ENCODE measurements around the gene NAP1L1. TPM values are rescaled to one million over a fixed set of nuclear protein-coding genes. Genes with fewer than 3 reads are reported as not detected.

Gene NAP1L1
- total RNA-seq, 1 experiment from 2014 or later = 711 TPM

DNA sequence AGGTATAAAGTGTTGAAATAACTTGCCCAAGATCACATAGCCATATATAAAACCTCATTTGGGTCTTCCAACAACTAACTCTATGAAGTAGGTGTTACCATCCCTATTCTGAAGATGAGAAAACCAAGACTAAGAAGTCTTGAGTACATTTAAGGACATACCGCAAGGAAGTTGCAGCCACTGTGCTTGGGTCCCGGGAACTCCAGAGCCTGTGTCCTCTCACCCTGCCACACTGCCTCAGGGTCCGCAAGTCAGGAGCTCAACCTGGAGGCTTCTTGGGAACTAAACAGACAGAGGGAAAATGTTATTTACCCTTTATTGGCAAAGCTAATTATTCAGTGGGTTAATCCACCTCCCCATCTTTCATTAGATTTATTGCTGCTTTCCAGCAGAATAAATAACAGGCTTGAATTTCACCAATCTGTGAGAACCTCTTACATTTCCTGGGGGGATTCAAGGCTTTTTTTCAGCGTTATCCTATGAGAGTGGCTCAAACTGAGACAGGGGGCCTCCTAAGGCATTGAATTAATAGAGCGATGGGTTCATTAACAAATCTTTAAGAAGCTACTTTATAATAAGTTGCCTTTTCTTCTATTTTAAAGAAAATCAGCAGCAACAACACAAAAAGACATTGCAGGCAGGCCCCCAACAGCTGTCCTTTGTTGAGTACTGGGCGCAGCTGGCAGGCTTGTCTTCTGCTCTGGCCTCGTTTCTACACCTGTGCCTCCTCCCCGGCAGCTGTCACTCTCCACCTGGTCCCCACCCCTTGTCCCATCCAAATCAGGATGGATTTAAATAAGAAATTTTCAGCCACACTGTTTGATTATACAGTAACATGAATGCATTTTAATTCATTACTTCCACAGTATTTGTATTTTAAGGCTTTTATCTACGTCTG, 78.2 kb downstream of the NAP1L1 start:
- Histone ChIP-seq H3K9me3 (peaks cover 8% of the 10 kb centered on the region), H3K36me3 (ENCODE audit: control insufficient read depth, insufficient read depth, low read length) (no peaks in the 10 kb centered on the region), H3K27me3 (replicated peaks; ENCODE audit: control insufficient read depth, insufficient read depth, low read length) (no peaks in the 10 kb centered on the region), H3K4me3 (ENCODE audit: low read depth, low read length) (no peak overlapping the region), H3K4me1 (peaks cover 22% of the 10 kb centered on the region)
- H3K36me3 Mint-ChIP-seq (ENCODE audit: insufficient read depth, unreplicated experiment) = no peaks in the 10 kb centered on the region
- TF ChIP-seq CTCF (IDR thresholded peaks at IDR 0.05; ENCODE audit: insufficient read depth in 1 of 2, low read depth in 1 of 2, low read length in 1 of 2, severe bottlenecking in 1 of 2, unreplicated experiment in 1 of 2) = no peak
- H3K27ac Mint-ChIP-seq (ENCODE audit: unreplicated experiment) = no peak overlapping the region
- ChIA-PET POLR2A (no interaction called here), CTCF (no interaction called here)
- DNase-seq = no peak
- BruUV-seq (replicated peaks) = no TSS peak
- no peaks in the 10 kb centered on the region for H3K27me3 Mint-ChIP-seq (ENCODE audit: insufficient read depth, unreplicated experiment)
- peaks cover 11% of the 10 kb centered on the region for H3K9me3 Mint-ChIP-seq (ENCODE audit: unreplicated experiment)
- intact Hi-C loops (cut with micrococcal nuclease; ENCODE audit: unreplicated experiment) = no loop called here
- peaks cover 24% of the 10 kb centered on the region for H3K4me1 Mint-ChIP-seq (ENCODE audit: low read depth, unreplicated experiment)
- H3K4me3 Mint-ChIP-seq (ENCODE audit: unreplicated experiment) = no peak overlapping the region

DNA sequence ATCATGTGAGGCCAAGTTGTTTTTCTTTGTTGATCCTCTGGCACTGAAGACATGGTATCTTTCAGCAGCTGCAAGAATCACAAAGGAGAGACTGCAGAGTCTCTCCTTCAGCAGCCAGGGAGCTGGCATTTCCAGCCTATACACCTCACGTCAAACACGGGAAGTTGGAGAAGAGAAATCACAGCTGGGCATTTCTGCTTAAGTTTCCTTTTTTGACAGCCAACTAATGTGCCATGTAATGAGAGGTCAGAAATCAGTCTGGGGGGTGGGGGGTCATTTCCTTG, 81.2 kb downstream of the NAP1L1 start:
- H3K4me3 Mint-ChIP-seq (ENCODE audit: unreplicated experiment) = no peak overlapping the region
- BruUV-seq (replicated peaks) = no TSS peak
- Histone ChIP-seq H3K36me3 (ENCODE audit: control insufficient read depth, insufficient read depth, low read length) (no peaks in the 10 kb centered on the region), H3K9me3 (peaks cover 8% of the 10 kb centered on the region), H3K27me3 (replicated peaks; ENCODE audit: control insufficient read depth, insufficient read depth, low read length) (no peaks in the 10 kb centered on the region), H3K4me3 (ENCODE audit: low read depth, low read length) (no peak overlapping the region), H3K4me1 (peaks cover 10% of the 10 kb centered on the region)
- peaks cover 11% of the 10 kb centered on the region for H3K9me3 Mint-ChIP-seq (ENCODE audit: unreplicated experiment)
- no peak overlapping the region for H3K27ac Mint-ChIP-seq (ENCODE audit: unreplicated experiment)
- ChIA-PET POLR2A (no interaction called here), CTCF (interaction anchor here (0.7 kb wide), 1 partner anchor 34 kb away, joined by 3 read pairs; no protein-coding TSS in a partner anchor)
- no peak for DNase-seq
- intact Hi-C loops (cut with micrococcal nuclease; ENCODE audit: unreplicated experiment) = no loop called here
- no peaks in the 10 kb centered on the region for H3K27me3 Mint-ChIP-seq (ENCODE audit: insufficient read depth, unreplicated experiment)
- H3K4me1 Mint-ChIP-seq (ENCODE audit: low read depth, unreplicated experiment) = peaks cover 12% of the 10 kb centered on the region
- TF ChIP-seq CTCF (IDR thresholded peaks at IDR 0.05; ENCODE audit: insufficient read depth in 1 of 2, low read depth in 1 of 2, low read length in 1 of 2, severe bottlenecking in 1 of 2, unreplicated experiment in 1 of 2) = no peak
- H3K36me3 Mint-ChIP-seq (ENCODE audit: insufficient read depth, unreplicated experiment) = no peaks in the 10 kb centered on the region

- Histone ChIP-seq H3K4me3 (ENCODE audit: low read depth, low read length) (no peak overlapping the region), H3K4me1 (peaks cover 10% of the 10 kb centered on the region), H3K36me3 (ENCODE audit: control insufficient read depth, insufficient read depth, low read length) (no peaks in the 10 kb centered on the region), H3K9me3 (peaks cover 8% of the 10 kb centered on the region), H3K27me3 (replicated peaks; ENCODE audit: control insufficient read depth, insufficient read depth, low read length) (no peaks in the 10 kb centered on the region)
- DNase-seq = no peak
- peaks cover 11% of the 10 kb centered on the region for H3K9me3 Mint-ChIP-seq (ENCODE audit: unreplicated experiment)
- no peak overlapping the region for H3K4me3 Mint-ChIP-seq (ENCODE audit: unreplicated experiment)
- CTCF ChIA-PET = no interaction called here
- TF ChIP-seq CTCF (IDR thresholded peaks at IDR 0.05; ENCODE audit: insufficient read depth in 1 of 2, low read depth in 1 of 2, low read length in 1 of 2, severe bottlenecking in 1 of 2, unreplicated experiment in 1 of 2) = no peak
- no peaks in the 10 kb centered on the region for H3K36me3 Mint-ChIP-seq (ENCODE audit: insufficient read depth, unreplicated experiment)
- BruUV-seq (replicated peaks) = no TSS peak
- intact Hi-C loops (cut with micrococcal nuclease; ENCODE audit: unreplicated experiment) = no loop called here
- no peaks in the 10 kb centered on the region for H3K27me3 Mint-ChIP-seq (ENCODE audit: insufficient read depth, unreplicated experiment)
- H3K27ac Mint-ChIP-seq (ENCODE audit: unreplicated experiment) = no peak overlapping the region
- POLR2A ChIA-PET = no interaction called here
- peaks cover 7% of the 10 kb centered on the region for H3K4me1 Mint-ChIP-seq (ENCODE audit: low read depth, unreplicated experiment)
These were observed 81.7 kb downstream of the NAP1L1 start for GRCh38 chr12:76002598-76003354.

All from Caco-2 (cell line).